Left ventricle myocardium superior (tissue), 1 donor: ENCODE measurements around the gene ANKRD63. TPM values are rescaled to one million over a fixed set of nuclear protein-coding genes. Genes with fewer than 3 reads are reported as not detected.

ENCODE experiments used
- ATAC-seq: fragments of 200-7000 bp; cut with Tn5 transposase; one replicate; pipeline ENCODE4 v1.9.1; 2020; ENCODE audit warnings: mild to moderate bottlenecking, moderate library complexity
- DNase-seq: peaks from one replicate; pipeline ENCODE4 v3.0.0-alpha.2; 2020
- intact Hi-C: fragments of 100-400 bp; cut with micrococcal nuclease; formaldehyde crosslinking; loops from one replicate; pipeline ENCODE4 v1.11.0; 2022
- total RNA-seq: library from RNA; stranded (reverse); fragmentation: NEBNext Ultra II Directional; extraction: Animal tissue kit (Norgen Biotek cat#: 25700); gene quantifications from one replicate; pipeline ENCODE4 v1.2.1, GENCODE V29; 2021
- donor health status: DM: no; HTN: yes; CAD: no; lungs with severe emphysema.

Gene ANKRD63
- total RNA-seq, 1 donor from 2014 or later: 1.0 TPM

GRCh38 chr15:40269604-40270003 lies 13.3 kb downstream of the ANKRD63 start:
- intact Hi-C loops: loop anchor here (2.0 kb wide), 1 partner anchor 75 kb away; no protein-coding TSS in a partner anchor
- no peak for DNase-seq
- no peak for ATAC-seq

GRCh38 chr15:40267670-40268069 lies 15.2 kb downstream of the ANKRD63 start:
- DNase-seq (no peak), ATAC-seq (no peak)
- intact Hi-C loops: loop anchor here (2.0 kb wide), 1 partner anchor 73 kb away; no protein-coding TSS in a partner anchor

- intact Hi-C loops: no loop called here
- ATAC-seq: peak; percentile 45
- no peak for DNase-seq
Observed at GRCh38 chr15:40266828-40267304, 16.0 kb downstream of the ANKRD63 start.

GRCh38 chr15:40265875-40266274 lies 17.0 kb downstream of the ANKRD63 start:
- ATAC-seq (no peak), DNase-seq (no peak)
- intact Hi-C loops: no loop called here

- ATAC-seq (no peak), DNase-seq (no peak)
- intact Hi-C loops: no loop called here
Observed at GRCh38 chr15:40265355-40265754, 17.5 kb downstream of the ANKRD63 start.

- ATAC-seq (no peak), DNase-seq (no peak)
- intact Hi-C loops: no loop called here
Observed at GRCh38 chr15:40264321-40265153, 18.3 kb downstream of the ANKRD63 start.

GRCh38 chr15:40263024-40263754 lies 19.7 kb downstream of the ANKRD63 start:
- DNase-seq (no peak), ATAC-seq (no peak)
- intact Hi-C loops: no loop called here

DNA sequence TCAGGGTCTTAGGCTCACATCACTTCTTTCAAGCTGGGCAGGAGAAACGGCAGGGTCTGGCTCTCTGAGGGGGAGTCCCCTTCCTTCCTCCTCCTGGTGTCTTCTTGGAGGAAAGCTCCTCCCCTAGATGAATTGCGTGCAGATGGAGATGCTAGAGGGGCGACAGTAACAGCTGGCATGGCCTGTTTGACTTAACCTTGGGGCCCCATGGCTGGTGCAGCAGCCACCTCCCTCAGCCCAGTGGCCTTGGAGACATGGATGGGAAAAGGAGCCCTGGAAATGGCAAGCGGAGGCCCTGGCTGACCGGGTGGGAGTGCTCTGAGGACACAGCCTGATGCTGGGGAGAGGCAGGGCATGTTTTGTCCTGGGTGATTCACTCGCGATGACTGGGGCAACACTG lies 23.8 kb downstream of the ANKRD63 start:
- ATAC-seq (no peak), DNase-seq (no peak)
- intact Hi-C loops: no loop called here

- no peak for DNase-seq
- intact Hi-C loops: no loop called here
- no peak for ATAC-seq
Observed at GRCh38 chr15:40258544-40258943, 24.3 kb downstream of the ANKRD63 start.

- DNase-seq: no peak
- intact Hi-C loops: no loop called here
- no peak for ATAC-seq
Observed at GRCh38 chr15:40257656-40258450, 25.0 kb downstream of the ANKRD63 start.

DNA sequence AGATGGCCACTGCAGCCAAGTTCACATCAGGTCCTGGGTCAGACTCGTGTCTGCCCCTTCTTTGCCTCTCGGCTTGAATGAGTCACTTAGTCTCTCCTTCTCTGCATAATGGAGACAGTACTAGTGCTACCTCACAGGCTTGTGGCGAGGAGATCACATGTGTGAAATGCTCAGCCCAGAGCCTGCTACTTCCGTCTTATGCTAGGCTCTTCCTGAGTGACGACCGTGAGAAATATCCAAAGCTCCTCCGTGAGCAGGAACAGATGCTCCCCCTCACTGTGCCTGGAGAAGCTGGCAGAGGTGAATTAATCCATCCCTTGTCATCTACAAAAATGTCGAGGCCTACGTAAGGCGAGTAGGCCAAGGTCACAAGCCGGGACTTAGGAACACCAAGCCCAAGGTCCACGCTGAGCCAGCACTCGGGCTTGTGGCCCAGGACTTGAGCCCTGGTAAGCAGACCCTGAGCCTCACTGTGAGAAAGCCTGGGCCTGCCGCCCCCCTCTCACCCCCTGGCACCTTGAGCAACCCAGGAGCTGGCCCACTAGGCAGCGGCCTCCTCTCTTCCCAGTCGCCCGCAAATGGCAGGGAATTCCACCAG lies 26.1 kb downstream of the ANKRD63 start:
- no peak for DNase-seq
- no peak for ATAC-seq
- intact Hi-C loops: no loop called here

- intact Hi-C loops: no loop called here
- ATAC-seq: no peak
- DNase-seq: peak; percentile 15
Observed at GRCh38 chr15:40255033-40255432, 27.8 kb downstream of the ANKRD63 start.

DNA sequence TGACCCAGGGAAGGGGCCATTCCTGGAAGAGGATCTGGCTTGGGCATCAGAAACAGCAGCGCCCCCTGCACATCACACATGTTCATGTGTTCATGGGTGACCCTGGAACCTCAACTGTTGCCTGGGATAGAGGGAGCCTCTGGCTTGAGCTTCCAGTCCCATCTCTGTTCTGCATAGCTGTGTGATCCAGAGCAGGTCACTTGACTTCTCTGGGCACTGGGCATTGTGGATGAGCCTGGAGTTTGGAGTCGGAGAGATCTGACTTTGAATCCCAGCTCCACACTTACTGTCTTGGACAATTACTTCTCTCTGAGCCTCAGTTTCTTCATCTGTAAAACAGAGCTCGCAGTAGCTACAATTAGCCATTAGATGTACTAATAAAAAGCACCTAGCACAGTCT lies 28.4 kb downstream of the ANKRD63 start:
- ATAC-seq (no peak), DNase-seq (peak; percentile 10)
- intact Hi-C loops: no loop called here

DNA sequence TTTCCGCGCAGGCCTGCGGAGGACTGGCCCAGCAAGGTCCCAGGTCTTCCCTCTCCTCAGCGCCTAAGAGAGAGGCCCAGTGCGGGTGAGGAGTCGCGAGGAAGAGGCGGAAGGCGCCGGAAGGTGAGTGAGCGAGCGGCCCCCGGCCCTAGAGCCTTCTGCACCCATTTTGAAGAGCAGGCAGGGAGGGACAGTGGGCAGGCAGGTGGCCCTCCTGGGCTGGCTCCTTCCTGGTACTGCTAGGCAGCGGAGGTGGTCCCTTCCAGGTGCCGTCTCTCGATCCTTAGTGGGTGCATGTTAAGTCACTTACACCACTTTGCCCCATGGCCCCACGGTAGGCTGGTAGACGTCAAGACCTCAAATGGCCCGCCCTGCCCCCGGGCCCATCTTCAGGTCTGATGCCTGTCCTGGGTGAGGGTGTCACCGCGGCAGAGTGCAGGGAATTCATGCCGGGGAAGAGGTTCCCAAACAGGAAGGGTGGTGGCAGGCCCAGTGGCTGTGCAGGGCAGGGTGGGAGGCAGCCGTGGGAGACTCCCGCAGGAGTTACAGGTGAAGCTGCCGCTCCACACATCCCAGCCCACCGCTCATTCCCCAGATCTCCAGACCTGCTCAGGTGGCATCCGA lies 29.6 kb downstream of the ANKRD63 start:
- DNase-seq: no peak

GRCh38 chr15:40252438-40253166 lies 30.3 kb downstream of the ANKRD63 start:
- intact Hi-C loops: no loop called here
- peak; percentile 61 for DNase-seq

More for the DNA sequence above, 29.6 kb downstream of the ANKRD63 start:
- intact Hi-C loops: no loop called here
- no peak for ATAC-seq

DNA sequence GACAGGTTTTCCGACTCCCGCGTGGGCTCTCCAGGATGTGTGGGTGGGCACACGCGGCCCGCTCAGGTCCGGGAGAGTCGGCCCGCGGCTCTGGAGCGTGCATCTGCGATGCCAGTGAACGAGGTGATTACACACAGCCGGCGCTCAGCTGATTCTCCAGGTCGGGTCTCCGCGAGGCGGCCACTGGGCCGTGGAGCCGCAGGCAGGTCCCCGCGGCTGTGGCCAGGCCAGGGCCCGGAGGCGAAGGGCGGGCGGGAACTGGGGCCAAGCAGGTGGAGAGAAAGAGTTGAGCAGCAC lies 30.8 kb downstream of the ANKRD63 start:
- ATAC-seq: peak; percentile 17
- peak; percentile 33 for DNase-seq
- intact Hi-C loops: no loop called here

More at GRCh38 chr15:40252438-40253166, 30.3 kb downstream of the ANKRD63 start:
- peak; percentile 70 for ATAC-seq

DNA sequence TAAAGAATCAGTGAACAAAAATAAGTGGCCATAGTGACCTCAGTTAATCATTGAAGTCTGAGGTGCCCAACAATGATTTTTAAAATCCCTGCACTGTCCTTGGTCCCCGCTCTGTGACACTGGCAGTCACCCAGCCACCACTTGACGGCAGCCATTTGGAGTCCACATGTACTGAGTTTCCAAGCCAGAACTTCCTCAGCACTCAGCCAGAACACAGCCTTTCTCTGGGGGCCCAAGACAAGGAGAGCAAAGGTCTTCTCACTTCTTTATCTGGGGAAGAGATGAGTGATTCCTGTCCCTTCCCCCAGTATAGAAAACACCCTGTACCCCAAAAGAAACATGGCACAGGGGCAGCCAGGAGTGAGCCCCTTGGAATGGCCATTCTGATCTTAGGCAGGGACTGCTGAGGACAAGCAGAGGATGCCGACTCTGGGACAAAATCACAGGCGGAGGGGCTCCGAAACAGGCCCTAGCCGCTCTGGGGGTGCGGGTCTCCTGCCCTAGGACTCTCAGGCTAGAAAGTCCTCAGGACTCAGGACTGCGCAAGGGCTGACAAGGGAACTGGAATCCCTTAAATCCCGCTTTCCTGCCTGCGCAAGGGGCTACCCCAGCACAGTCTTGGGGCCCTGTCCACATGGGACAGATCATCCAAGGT lies 31.3 kb downstream of the ANKRD63 start:
- ATAC-seq: peak; percentile 69
- intact Hi-C loops: no loop called here
- DNase-seq: peak; percentile 74
